ENCODE data around the gene NUCB1. TPM values are rescaled to one million over a fixed set of nuclear protein-coding genes. Genes with fewer than 3 reads are reported as not detected.
"Not testable (repeated sequence)": the region's sequence is repeated elsewhere in the genome, so short reads cannot be mapped to it uniquely, and the experiment has no call there.

NUCB1 gene
- total and polyA plus RNA-seq, 9 of the 15 experiments (the other 6 are each of a cell fraction or from before 2014, with no cell fraction given): 3.1 to 153 (median 71.7) TPM

GRCh38 chr19:48925890-48926289 lies 25.8 kb downstream of the NUCB1 start:
- TF ChIP-seq POLR2A (conservative IDR thresholded peaks at IDR 0.05): peak; percentile 61
- TF ChIP-seq POLR2B (IDR thresholded peaks at IDR 0.05; ENCODE audit: low read depth, partially characterized antibody): peak; percentile 68
- TF ChIP-seq SUPT5H (IDR thresholded peaks at IDR 0.05): peak; percentile 48
- H2AFZ ChIP-seq (ENCODE audit: low read depth, low read length); H3K27ac ChIP-seq (ENCODE audit: extremely low read depth, low read depth, low read length); H3K27me3 ChIP-seq (ENCODE audit: control insufficient read depth in 2 of 2, insufficient read depth in 2 of 2, low read length in 2 of 2); CTCF ChIA-PET (ENCODE audit: low intra/inter-chr PET ratio); in situ Hi-C loops (cut with MboI); H4K20me1 ChIP-seq (replicated peaks; ENCODE audit: control insufficient read depth, insufficient read depth, low read length); BruUV-seq (replicated peaks); intact Hi-C loops (cut with micrococcal nuclease); DNase-seq (ENCODE audit: extremely low read depth in 1 of 4, low spot score in 3 of 4); H3K79me2 ChIP-seq (ENCODE audit: control insufficient read depth, insufficient read depth, low read length); H3K4me3 ChIP-seq; H3K9me3 ChIP-seq (replicated peaks; ENCODE audit: control insufficient read depth, insufficient read depth, low read depth, low read length); FAIRE-seq; H3K4me2 ChIP-seq (ENCODE audit: insufficient read depth, low read length); H3K9ac ChIP-seq (ENCODE audit: insufficient read depth in 1 of 2, low read depth in 2 of 2, low read length in 2 of 2); H3K9me1 ChIP-seq (ENCODE audit: control insufficient read depth, insufficient read depth, low read length): not testable (repeated sequence)
- peaks cover 29% of the 10 kb centered on the region; the same call in 2 of the 3 replicates for H3K36me3 ChIP-seq (ENCODE audit: control insufficient read depth, insufficient read depth, low read length)
- peak; percentile 22 for ATAC-seq
- H3K4me1 ChIP-seq (replicated peaks in 1 of 2; ENCODE audit: control insufficient read depth in 2 of 2, insufficient read depth in 2 of 2, low read length in 2 of 2): peaks cover 10 to 13% of the 10 kb centered on the region in 2 experiments; a peak in 4 of 5 replicates
- WGBS (ENCODE audit: insufficient coverage, low coverage, missing lambda C conversion rate): 78% methylated on average over 8 of the region's 8 CpGs
- POLR2A ChIA-PET: interaction anchor here (1.5 to 3.5 kb wide), 3 partner anchors 30 to 41 kb away, joined by 3 to 17 read pairs (median 5); no protein-coding TSS in a partner anchor

DNA sequence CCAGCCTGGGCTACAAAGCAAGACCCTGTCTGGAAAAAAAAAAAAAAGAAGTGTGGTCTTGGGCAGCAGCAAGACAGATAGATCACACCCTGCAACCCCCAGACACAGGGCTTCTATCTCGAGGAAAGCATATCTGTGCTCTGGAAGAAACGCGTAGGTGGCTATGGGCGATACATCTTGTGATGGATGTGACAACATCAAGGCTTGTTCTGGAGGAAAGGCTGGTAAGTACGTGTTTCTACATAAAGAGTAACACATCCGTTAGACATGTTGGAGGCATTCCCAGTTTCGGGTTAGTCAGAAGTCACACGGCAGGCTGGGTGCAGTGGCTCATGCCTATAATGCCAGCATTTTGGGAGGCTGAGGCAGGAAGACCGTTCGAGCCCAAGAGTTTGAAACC lies 26.8 kb downstream of the NUCB1 start:
- H3K4me3 ChIP-seq: no peak overlapping the region
- peak; percentile 72 for ATAC-seq
- ChIA-PET CTCF (ENCODE audit: low intra/inter-chr PET ratio) (no interaction called here), POLR2A (interaction anchor here (0.7 to 3.5 kb wide), 5 partner anchors 16 to 136 kb away, joined by 3 to 17 read pairs (median 3); no protein-coding TSS in a partner anchor)
- H3K9ac ChIP-seq (ENCODE audit: insufficient read depth in 1 of 2, low read depth in 2 of 2, low read length in 2 of 2): peak overlapping the region; percentile 62 to 68; a peak in 3 of 4 replicates
- peaks cover 6 to 10% of the 10 kb centered on the region in 2 experiments; a peak in 3 of 5 replicates for H3K4me1 ChIP-seq (replicated peaks in 1 of 2; ENCODE audit: control insufficient read depth in 2 of 2, insufficient read depth in 2 of 2, low read length in 2 of 2)
- in situ Hi-C loops (cut with MboI) (no loop called here), intact Hi-C loops (cut with micrococcal nuclease) (no loop called here)
- BruUV-seq (replicated peaks): no TSS peak
- no peaks in the 10 kb centered on the region for H3K9me3 ChIP-seq (replicated peaks; ENCODE audit: control insufficient read depth, insufficient read depth, low read depth, low read length)
- under 1% methylated on average over 10 of the region's 10 CpGs for WGBS (ENCODE audit: insufficient coverage, low coverage, missing lambda C conversion rate)
- H4K20me1 ChIP-seq (replicated peaks; ENCODE audit: control insufficient read depth, insufficient read depth, low read length): no peaks in the 10 kb centered on the region
- no peaks in the 10 kb centered on the region for H3K27me3 ChIP-seq (ENCODE audit: control insufficient read depth in 2 of 2, insufficient read depth in 2 of 2, low read length in 2 of 2)
- peak overlapping the region; percentile 53 for H3K4me2 ChIP-seq (ENCODE audit: insufficient read depth, low read length)
- FAIRE-seq: peak; percentile 80
- no peaks in the 10 kb centered on the region for H3K9me1 ChIP-seq (ENCODE audit: control insufficient read depth, insufficient read depth, low read length)
- H2AFZ ChIP-seq (ENCODE audit: low read depth, low read length): peak overlapping the region; percentile 83
- H3K36me3 ChIP-seq (ENCODE audit: control insufficient read depth, insufficient read depth, low read length): peaks cover 18% of the 10 kb centered on the region; the same call in 1 of the 3 replicates
- no peaks in the 10 kb centered on the region for H3K79me2 ChIP-seq (ENCODE audit: control insufficient read depth, insufficient read depth, low read length)
- DNase-seq (ENCODE audit: extremely low read depth in 1 of 4, low spot score in 3 of 4): peak; percentile 47 to 85 (median 58)
- H3K27ac ChIP-seq (ENCODE audit: extremely low read depth, low read depth, low read length): peak overlapping the region; percentile 75; the same call in 2 of the 3 replicates
- TF ChIP-seq SMARCC2 (IDR thresholded peaks at IDR 0.05; ENCODE audit: low read depth): no peak
- TF ChIP-seq, protein P1, sequence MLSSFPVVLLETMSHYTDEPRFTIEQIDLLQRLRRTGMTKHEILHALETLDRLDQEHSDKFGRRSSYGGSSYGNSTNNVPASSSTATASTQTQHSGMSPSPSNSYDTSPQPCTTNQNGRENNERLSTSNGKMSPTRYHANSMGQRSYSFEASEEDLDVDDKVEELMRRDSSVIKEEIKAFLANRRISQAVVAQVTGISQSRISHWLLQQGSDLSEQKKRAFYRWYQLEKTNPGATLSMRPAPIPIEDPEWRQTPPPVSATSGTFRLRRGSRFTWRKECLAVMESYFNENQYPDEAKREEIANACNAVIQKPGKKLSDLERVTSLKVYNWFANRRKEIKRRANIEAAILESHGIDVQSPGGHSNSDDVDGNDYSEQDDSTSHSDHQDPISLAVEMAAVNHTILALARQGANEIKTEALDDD (IDR thresholded peaks at IDR 0.05): peak; percentile 57; the same call in 1 of the 2 replicates
- TF ChIP-seq EGR1 (conservative IDR thresholded peaks at IDR 0.05): peak; percentile 95
- TF ChIP-seq POLR2G (IDR thresholded peaks at IDR 0.05; ENCODE audit: low read depth, low read length): peak; percentile 30; the same call in 1 of the 2 replicates
- TF ChIP-seq ETS2 (tag; IDR thresholded peaks at IDR 0.05; ENCODE audit: borderline replicate concordance, poor library complexity, severe bottlenecking): no peak
- no peak for TF ChIP-seq RBM39 (optimal IDR thresholded peaks at IDR 0.05; ENCODE audit: low read depth, low read length)
- no peak for TF ChIP-seq ATF1 (CRISPR knock-in tag; IDR thresholded peaks at IDR 0.05)
- TF ChIP-seq ATF1 (tag; IDR thresholded peaks at IDR 0.05): peak; percentile 24; the same call in 1 of the 2 replicates
- no peak for TF ChIP-seq BCOR (IDR thresholded peaks at IDR 0.05)
- TF ChIP-seq PURB (CRISPR knock-in tag; IDR thresholded peaks at IDR 0.05; ENCODE audit: low read depth): no peak
- TF ChIP-seq GABPB2 (CRISPR knock-in tag; conservative IDR thresholded peaks at IDR 0.05): no peak
- TF ChIP-seq SMARCA5 (IDR thresholded peaks at IDR 0.05): no peak
- TF ChIP-seq ZNF212 (CRISPR knock-in tag; IDR thresholded peaks at IDR 0.05): no peak
- peak in 1 of 2 experiments; percentile 57; a peak in 1 of 4 replicates for TF ChIP-seq ARNT (IDR thresholded peaks at IDR 0.05)
- no peak for TF ChIP-seq KAT2B (IDR thresholded peaks at IDR 0.05; ENCODE audit: low read depth, low read length)
- TF ChIP-seq ZNF165 (CRISPR knock-in tag; IDR thresholded peaks at IDR 0.05; ENCODE audit: borderline replicate concordance): no peak
- no peak for TF ChIP-seq HNRNPH1 (optimal IDR thresholded peaks at IDR 0.05; ENCODE audit: low read depth, low read length)
